GM12878 (cell line): Measurements from ENCODE around the gene TRIOBP. TPM values are rescaled to one million over a fixed set of nuclear protein-coding genes. Genes with fewer than 3 reads are reported as not detected.

Source experiments
- ATAC-seq: fragments of 200-7000 bp; cut with Tn5 transposase; 3 replicates; pipeline ENCODE4 v1.9.1; 2020; ENCODE audit warnings: mild to moderate bottlenecking, moderate library complexity
- BruUV-seq: library from RNA; stranded (reverse); fragments of 400-500 nt; replicated peaks from 2 replicates; lab custom pipeline; 2021; lab: Mats Ljungman, UMichigan
- CTCF ChIA-PET: fragments of 300-600 bp; sonication (Branson Sonifier 250); formaldehyde crosslinking; extraction: SDS; loops from one replicate; lab custom pipeline; 2021; ENCODE audit warnings: inconsistent platforms; lab: Yijun Ruan, JAX
- POLR2A ChIA-PET: fragments of 350-600 bp; formaldehyde crosslinking; extraction: SDS; loops from one replicate; lab custom pipeline; 2021; ENCODE audit warnings: inconsistent platforms; lab: Charles Lee
- RAD21 ChIA-PET: fragments of 300-600 bp; sonication (Branson Sonifier 250); formaldehyde crosslinking; loops from one replicate; lab custom pipeline; 2023; ENCODE audit warnings: antibody characterized with exemption; ENCODE audit not compliant: unreplicated experiment; lab: Charles Lee
- SMC1A ChIA-PET: fragments of 300-600 bp; sonication (Branson Sonifier 250); formaldehyde crosslinking; loops from one replicate; lab custom pipeline; 2023; ENCODE audit not compliant: unreplicated experiment, uncharacterized antibody; lab: Charles Lee
- DNase-seq: peaks from one replicate; pipeline ENCODE4 v3.0.0-alpha.2; 2011; ENCODE audit warnings: low read depth, low spot score
- FAIRE-seq: peaks from 3 replicates; lab custom pipeline; 2011; peaks lifted over from hg19 to GRCh38; lab: Jason Lieb, UNC
- H2AFZ ChIP-seq: 2 replicates; pipeline ENCODE4 v1.6.0; 2011; ENCODE audit warnings: low read depth, low read length, control low read depth; ENCODE audit not compliant: control insufficient read depth
- H3K27ac ChIP-seq: 2 replicates; pipeline ENCODE4 v1.5.1; 2011; ENCODE audit warnings: control low read depth; ENCODE audit not compliant: control insufficient read depth, insufficient read depth
- H3K27me3 ChIP-seq, 2 experiments: replicated peaks in 1 of 2; 2 replicates each; pipeline versions ENCODE4 v1.6.0 to v1.6.1; 2011; ENCODE audit warnings: low read length in 1 of 2; ENCODE audit not compliant: control insufficient read depth in 2 of 2, insufficient read depth in 2 of 2
- H3K36me3 ChIP-seq, 2 experiments: 2 replicates each; pipeline ENCODE4 v1.5.1; 2011; ENCODE audit warnings: low read length in 1 of 2; ENCODE audit not compliant: control insufficient read depth in 2 of 2, insufficient read depth in 2 of 2
- H3K4me1 ChIP-seq: 2 replicates; pipeline ENCODE4 v1.6.1; 2011; ENCODE audit warnings: mild to moderate bottlenecking, low read length, moderate library complexity, mixed read lengths; ENCODE audit not compliant: control insufficient read depth, insufficient read depth
- H3K4me2 ChIP-seq: 2 replicates; pipeline ENCODE4 v1.6.0; 2011; ENCODE audit warnings: control low read depth; ENCODE audit not compliant: control insufficient read depth, insufficient read depth
- H3K4me3 ChIP-seq: fragments of 200-600 bp; sonication (generic); 2 replicates; pipeline ENCODE4 v1.5.1; 2016
- H3K79me2 ChIP-seq: 2 replicates; pipeline ENCODE4 v1.6.0; 2011; ENCODE audit warnings: low read length; ENCODE audit not compliant: control insufficient read depth, insufficient read depth
- H3K9ac ChIP-seq: 2 replicates; pipeline ENCODE4 v1.8.0; 2011; ENCODE audit warnings: low read length, control low read depth, mixed read lengths; ENCODE audit not compliant: control insufficient read depth, insufficient read depth
- H3K9me3 ChIP-seq: replicated peaks from 3 replicates; pipeline ENCODE4 v1.5.1; 2011; ENCODE audit warnings: mild to moderate bottlenecking, low read length; ENCODE audit not compliant: control insufficient read depth, insufficient read depth
- H4K20me1 ChIP-seq: 2 replicates; pipeline ENCODE4 v1.6.0; 2011; ENCODE audit not compliant: control insufficient read depth, insufficient read depth
- BMI1 ChIP-seq: fragments of 450-650 bp; IDR thresholded peaks from 2 replicates; pipeline ENCODE4 v1.6.1; 2016; ENCODE audit warnings: mild to moderate bottlenecking, moderate library complexity, borderline replicate concordance
- CHD4 ChIP-seq: fragments of 200-600 bp; sonication (generic); IDR thresholded peaks from 2 replicates; pipeline ENCODE4 v1.6.1; 2016; ENCODE audit warnings: mild to moderate bottlenecking
- MYC ChIP-seq: IDR thresholded peaks from 2 replicates; pipeline ENCODE4 v1.6.1; 2011; ENCODE audit warnings: mild to moderate bottlenecking, low read length, moderate library complexity, inconsistent platforms; ENCODE audit not compliant: insufficient read depth, insufficient replicate concordance, insufficient read length, severe bottlenecking
- NR2C1 ChIP-seq: fragments of 450-650 bp; IDR thresholded peaks from 2 replicates; pipeline ENCODE4 v1.6.1; 2017; ENCODE audit warnings: antibody characterized with exemption, mild to moderate bottlenecking, moderate library complexity
- WGBS: methylation state at CpG from one replicate; pipeline ENCODE4 v1.1.6; 2016; ENCODE audit warnings: low lambda C conversion rate; ENCODE audit not compliant: insufficient replicate concordance, insufficient coverage; ENCODE audit errors: missing lambda C conversion rate; 5-methylcytosine and 5-hydroxymethylcytosine counted together
- in situ Hi-C: fragments of 300-500 bp; cut with MboI; formaldehyde crosslinking; loops from 9 replicates; pipeline ENCODE4 v1.14.3; 2018; ENCODE audit warnings: mixed read lengths
- intact Hi-C: fragments of 100-400 bp; cut with micrococcal nuclease; formaldehyde crosslinking; loops from one replicate; pipeline ENCODE4 v1.14.2; 2022; ENCODE audit not compliant: unreplicated experiment
- polyA plus RNA-seq, 11 experiments: library from polyadenylated mRNA; depleted of rRNA in 4 of 11; unstranded in 6 of 11; stranded (reverse) in 5 of 11; fragments of >200 nt; fragmentation: Nextera tagmentation in 4 of 11; fragmentation: Illumina TruSeq in 1 of 11; extraction: Ambion mirVana in 4 of 11; extraction: Trizol in 1 of 11; gene quantifications; 1 replicate in 1 of 11; 2 replicates in 10 of 11; pipeline versions ENCODE4 v1.2.1 to v1.2.3, GENCODE V29; 2011 to 2016; ENCODE audit warnings: inconsistent platforms in 2 of 11, missing spikeins in 2 of 11, low read depth in 1 of 11
- total RNA-seq, 4 experiments: library from RNA; depleted of rRNA in 3 of 4; stranded (reverse); fragments of >200 nt in 3 of 4; fragmentation: Illumina TruSeq in 1 of 4; extraction: Trizol in 1 of 4; gene quantifications; 2 replicates each; pipeline versions ENCODE4 v1.2.1 to v1.2.3, GENCODE V29; 2013 to 2021
- TF ChIP-seq, protein P1 (sequence below): fragments of 450-650 bp; IDR thresholded peaks from 2 replicates; pipeline ENCODE4 v1.6.1; 2018; ENCODE audit warnings: mild to moderate bottlenecking, low read depth, moderate library complexity; ENCODE audit not compliant: partially characterized antibody
- TF ChIP-seq, protein P2 (sequence below): IDR thresholded peaks from 2 replicates; pipeline ENCODE4 v1.6.1; 2012; ENCODE audit warnings: low read depth, low read length, improper control_type of control experiment
- TF ChIP-seq, protein P3 (sequence below): fragments of 450-650 bp; formaldehyde crosslinking; IDR thresholded peaks from 2 replicates; pipeline ENCODE4 v1.4.0; 2020; ENCODE audit warnings: mild to moderate bottlenecking, moderate library complexity
- TF ChIP-seq, protein P4 (sequence below): fragments of 450-650 bp; IDR thresholded peaks from 2 replicates; pipeline ENCODE4 v1.6.1; 2017; ENCODE audit warnings: mild to moderate bottlenecking, low read depth, inconsistent platforms; ENCODE audit not compliant: poor library complexity, severe bottlenecking
- TF ChIP-seq, protein P5 (sequence below): IDR thresholded peaks from 2 replicates; pipeline ENCODE4 v1.6.1; 2011; ENCODE audit warnings: mild to moderate bottlenecking, low read depth, low read length, moderate library complexity; ENCODE audit not compliant: insufficient replicate concordance

Gene TRIOBP
- total and polyA plus RNA-seq, 10 of the 15 experiments (the other 5 are each of a cell fraction or from before 2014, with no cell fraction given), result 0.21 to 23.6 (median 11.9) TPM

DNA sequence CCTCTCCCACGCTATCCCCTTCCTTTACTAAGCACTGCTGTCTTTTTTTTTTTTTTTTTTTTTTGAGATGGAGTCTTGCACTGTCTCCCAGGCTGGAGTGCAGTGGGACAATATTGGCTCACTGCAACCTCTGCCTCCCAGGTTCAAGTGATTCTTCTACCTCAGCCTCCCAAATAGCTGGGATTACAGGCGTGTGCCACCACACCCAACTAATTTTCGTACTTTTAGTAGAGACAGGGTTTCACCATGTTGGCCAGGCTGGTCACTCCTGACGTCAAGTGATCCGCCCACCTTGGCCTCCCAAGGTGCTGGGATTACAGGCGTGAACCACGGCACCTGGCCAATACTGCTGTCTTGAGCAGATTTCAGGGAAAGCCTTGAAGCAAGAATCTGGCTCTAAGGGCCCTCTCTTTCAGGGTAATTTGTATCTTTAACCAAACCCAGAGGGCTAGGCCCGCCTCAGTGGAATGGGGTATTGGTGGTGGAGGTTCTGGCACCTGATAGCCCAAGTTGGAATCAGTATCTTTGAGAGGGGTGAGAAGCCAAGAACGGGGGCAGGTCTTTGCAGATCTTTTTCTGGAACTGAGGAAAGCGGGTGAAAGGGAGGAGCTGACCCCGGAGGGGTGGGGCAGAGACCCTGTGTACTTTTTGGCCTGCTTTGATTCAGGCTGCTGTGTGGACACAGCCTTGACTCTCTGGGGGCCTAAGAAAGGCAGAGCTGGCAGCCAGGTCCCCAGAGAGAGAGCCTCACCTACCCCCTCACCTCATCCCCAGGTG is 37.0 kb downstream of the TRIOBP start:
- Histone ChIP-seq H2AFZ (no peak overlapping the region), H3K4me1 (no peaks in the 10 kb centered on the region), H3K4me2 (no peak overlapping the region), H4K20me1 (no peaks in the 10 kb centered on the region), H3K27me3 (no peaks in the 10 kb centered on the region), H3K4me3 (no peak overlapping the region), H3K9me3 (no peaks in the 10 kb centered on the region), H3K9ac (no peak overlapping the region), H3K79me2 (no peaks in the 10 kb centered on the region), H3K36me3 (no peaks in the 10 kb centered on the region), H3K27ac (no peak overlapping the region)
- in situ Hi-C loops, result no loop called here
- CTCF ChIA-PET, result interaction anchor here (0.6 kb wide), 1 partner anchor 54 kb away, joined by 3 read pairs; no protein-coding TSS in a partner anchor
- SMC1A ChIA-PET, result no interaction called here
- 47% methylated on average over 11 of the region's 11 CpGs for WGBS
- POLR2A ChIA-PET, result interaction anchor here (0.6 kb wide), 1 partner anchor 40 kb away, joined by 5 read pairs; no protein-coding TSS in a partner anchor
- intact Hi-C loops, result no loop called here
- RAD21 ChIA-PET, result interaction anchor here (0.7 kb wide), 1 partner anchor 74 kb away, joined by 5 read pairs; the partner anchor contains the start of gene GCAT
- DNase-seq, result no peak
- ATAC-seq, result no peak
- FAIRE-seq, result no peak
- BruUV-seq, result no TSS peak
- TF ChIP-seq, protein P1, sequence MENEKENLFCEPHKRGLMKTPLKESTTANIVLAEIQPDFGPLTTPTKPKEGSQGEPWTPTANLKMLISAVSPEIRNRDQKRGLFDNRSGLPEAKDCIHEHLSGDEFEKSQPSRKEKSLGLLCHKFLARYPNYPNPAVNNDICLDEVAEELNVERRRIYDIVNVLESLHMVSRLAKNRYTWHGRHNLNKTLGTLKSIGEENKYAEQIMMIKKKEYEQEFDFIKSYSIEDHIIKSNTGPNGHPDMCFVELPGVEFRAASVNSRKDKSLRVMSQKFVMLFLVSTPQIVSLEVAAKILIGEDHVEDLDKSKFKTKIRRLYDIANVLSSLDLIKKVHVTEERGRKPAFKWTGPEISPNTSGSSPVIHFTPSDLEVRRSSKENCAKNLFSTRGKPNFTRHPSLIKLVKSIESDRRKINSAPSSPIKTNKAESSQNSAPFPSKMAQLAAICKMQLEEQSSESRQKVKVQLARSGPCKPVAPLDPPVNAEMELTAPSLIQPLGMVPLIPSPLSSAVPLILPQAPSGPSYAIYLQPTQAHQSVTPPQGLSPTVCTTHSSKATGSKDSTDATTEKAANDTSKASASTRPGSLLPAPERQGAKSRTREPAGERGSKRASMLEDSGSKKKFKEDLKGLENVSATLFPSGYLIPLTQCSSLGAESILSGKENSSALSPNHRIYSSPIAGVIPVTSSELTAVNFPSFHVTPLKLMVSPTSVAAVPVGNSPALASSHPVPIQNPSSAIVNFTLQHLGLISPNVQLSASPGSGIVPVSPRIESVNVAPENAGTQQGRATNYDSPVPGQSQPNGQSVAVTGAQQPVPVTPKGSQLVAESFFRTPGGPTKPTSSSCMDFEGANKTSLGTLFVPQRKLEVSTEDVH, result no peak
- TF ChIP-seq, protein P2, sequence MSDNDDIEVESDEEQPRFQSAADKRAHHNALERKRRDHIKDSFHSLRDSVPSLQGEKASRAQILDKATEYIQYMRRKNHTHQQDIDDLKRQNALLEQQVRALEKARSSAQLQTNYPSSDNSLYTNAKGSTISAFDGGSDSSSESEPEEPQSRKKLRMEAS, result no peak
- no peak for TF ChIP-seq MYC
- no peak for TF ChIP-seq BMI1
- TF ChIP-seq, protein P3, sequence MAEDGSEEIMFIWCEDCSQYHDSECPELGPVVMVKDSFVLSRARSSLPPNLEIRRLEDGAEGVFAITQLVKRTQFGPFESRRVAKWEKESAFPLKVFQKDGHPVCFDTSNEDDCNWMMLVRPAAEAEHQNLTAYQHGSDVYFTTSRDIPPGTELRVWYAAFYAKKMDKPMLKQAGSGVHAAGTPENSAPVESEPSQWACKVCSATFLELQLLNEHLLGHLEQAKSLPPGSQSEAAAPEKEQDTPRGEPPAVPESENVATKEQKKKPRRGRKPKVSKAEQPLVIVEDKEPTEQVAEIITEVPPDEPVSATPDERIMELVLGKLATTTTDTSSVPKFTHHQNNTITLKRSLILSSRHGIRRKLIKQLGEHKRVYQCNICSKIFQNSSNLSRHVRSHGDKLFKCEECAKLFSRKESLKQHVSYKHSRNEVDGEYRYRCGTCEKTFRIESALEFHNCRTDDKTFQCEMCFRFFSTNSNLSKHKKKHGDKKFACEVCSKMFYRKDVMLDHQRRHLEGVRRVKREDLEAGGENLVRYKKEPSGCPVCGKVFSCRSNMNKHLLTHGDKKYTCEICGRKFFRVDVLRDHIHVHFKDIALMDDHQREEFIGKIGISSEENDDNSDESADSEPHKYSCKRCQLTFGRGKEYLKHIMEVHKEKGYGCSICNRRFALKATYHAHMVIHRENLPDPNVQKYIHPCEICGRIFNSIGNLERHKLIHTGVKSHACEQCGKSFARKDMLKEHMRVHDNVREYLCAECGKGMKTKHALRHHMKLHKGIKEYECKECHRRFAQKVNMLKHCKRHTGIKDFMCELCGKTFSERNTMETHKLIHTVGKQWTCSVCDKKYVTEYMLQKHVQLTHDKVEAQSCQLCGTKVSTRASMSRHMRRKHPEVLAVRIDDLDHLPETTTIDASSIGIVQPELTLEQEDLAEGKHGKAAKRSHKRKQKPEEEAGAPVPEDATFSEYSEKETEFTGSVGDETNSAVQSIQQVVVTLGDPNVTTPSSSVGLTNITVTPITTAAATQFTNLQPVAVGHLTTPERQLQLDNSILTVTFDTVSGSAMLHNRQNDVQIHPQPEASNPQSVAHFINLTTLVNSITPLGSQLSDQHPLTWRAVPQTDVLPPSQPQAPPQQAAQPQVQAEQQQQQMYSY, result no peak
- TF ChIP-seq CHD4, result no peak
- TF ChIP-seq, protein P4, sequence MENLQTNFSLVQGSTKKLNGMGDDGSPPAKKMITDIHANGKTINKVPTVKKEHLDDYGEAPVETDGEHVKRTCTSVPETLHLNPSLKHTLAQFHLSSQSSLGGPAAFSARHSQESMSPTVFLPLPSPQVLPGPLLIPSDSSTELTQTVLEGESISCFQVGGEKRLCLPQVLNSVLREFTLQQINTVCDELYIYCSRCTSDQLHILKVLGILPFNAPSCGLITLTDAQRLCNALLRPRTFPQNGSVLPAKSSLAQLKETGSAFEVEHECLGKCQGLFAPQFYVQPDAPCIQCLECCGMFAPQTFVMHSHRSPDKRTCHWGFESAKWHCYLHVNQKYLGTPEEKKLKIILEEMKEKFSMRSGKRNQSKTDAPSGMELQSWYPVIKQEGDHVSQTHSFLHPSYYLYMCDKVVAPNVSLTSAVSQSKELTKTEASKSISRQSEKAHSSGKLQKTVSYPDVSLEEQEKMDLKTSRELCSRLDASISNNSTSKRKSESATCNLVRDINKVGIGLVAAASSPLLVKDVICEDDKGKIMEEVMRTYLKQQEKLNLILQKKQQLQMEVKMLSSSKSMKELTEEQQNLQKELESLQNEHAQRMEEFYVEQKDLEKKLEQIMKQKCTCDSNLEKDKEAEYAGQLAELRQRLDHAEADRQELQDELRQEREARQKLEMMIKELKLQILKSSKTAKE, result no peak
- no peak for TF ChIP-seq NR2C1
- TF ChIP-seq, protein P5, sequence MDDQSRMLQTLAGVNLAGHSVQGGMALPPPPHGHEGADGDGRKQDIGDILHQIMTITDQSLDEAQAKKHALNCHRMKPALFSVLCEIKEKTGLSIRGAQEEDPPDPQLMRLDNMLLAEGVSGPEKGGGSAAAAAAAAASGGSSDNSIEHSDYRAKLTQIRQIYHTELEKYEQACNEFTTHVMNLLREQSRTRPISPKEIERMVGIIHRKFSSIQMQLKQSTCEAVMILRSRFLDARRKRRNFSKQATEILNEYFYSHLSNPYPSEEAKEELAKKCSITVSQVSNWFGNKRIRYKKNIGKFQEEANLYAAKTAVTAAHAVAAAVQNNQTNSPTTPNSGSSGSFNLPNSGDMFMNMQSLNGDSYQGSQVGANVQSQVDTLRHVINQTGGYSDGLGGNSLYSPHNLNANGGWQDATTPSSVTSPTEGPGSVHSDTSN, result no peak
